GM12878 (cell line): ENCODE results near the gene PRR7. TPM values are rescaled to one million over a fixed set of nuclear protein-coding genes. Genes with fewer than 3 reads are reported as not detected.
A peak's percentile ranks its signal among the peaks of the same experiment; 100 is the strongest.

Experiments used
- BACH1 ChIP-seq: fragments of 450-650 bp; IDR thresholded peaks from 2 replicates; pipeline ENCODE4 v1.6.1; 2017; ENCODE audit warnings: mild to moderate bottlenecking, borderline replicate concordance
- BHLHE40 ChIP-seq, 2 experiments: fragments of 450-650 bp in 1 of 2; IDR thresholded peaks; 2 replicates each; pipeline ENCODE4 v1.6.1; 2011 to 2017; ENCODE audit warnings: low read depth in 2 of 2, borderline replicate concordance in 1 of 2, improper control_type of control experiment in 1 of 2, low read length in 1 of 2, mild to moderate bottlenecking in 1 of 2
- CTCF ChIP-seq, 3 experiments: IDR thresholded peaks in 2 of 3; conservative IDR thresholded peaks in 1 of 3; 2 replicates each; pipeline ENCODE4 v1.5.1; 2011; ENCODE audit warnings: low read depth in 3 of 3, low read length in 3 of 3, mild to moderate bottlenecking in 3 of 3, control low read depth in 2 of 3, moderate library complexity in 2 of 3, inconsistent platforms in 1 of 3, mixed read lengths in 1 of 3; ENCODE audit not compliant: control insufficient read depth in 2 of 3, insufficient read depth in 1 of 3; ENCODE audit errors: extremely low read depth in 1 of 3
- GATAD2B ChIP-seq: fragments of 450-650 bp; conservative IDR thresholded peaks from 2 replicates; pipeline ENCODE4 v1.6.1; 2017; ENCODE audit warnings: low read depth, mild to moderate bottlenecking, moderate library complexity
- KAT2A ChIP-seq: conservative IDR thresholded peaks from 2 replicates; pipeline ENCODE4 v1.6.1; 2011; ENCODE audit warnings: low read depth, low read length; ENCODE audit not compliant: control insufficient read depth
- LARP7 ChIP-seq: fragments of 450-650 bp; IDR thresholded peaks from 2 replicates; pipeline ENCODE4 v1.6.1; 2017; ENCODE audit warnings: mild to moderate bottlenecking
- NBN ChIP-seq: fragments of 450-650 bp; IDR thresholded peaks from 2 replicates; pipeline ENCODE4 v1.6.1; 2016
- POLR2AphosphoS2 ChIP-seq: IDR thresholded peaks from 2 replicates; pipeline ENCODE4 v1.6.1; 2011; ENCODE audit warnings: low read depth, mild to moderate bottlenecking, low read length, improper control_type of control experiment, moderate library complexity
- RBBP5 ChIP-seq: fragments of 200-600 bp; sonication (generic); conservative IDR thresholded peaks from 2 replicates; pipeline ENCODE4 v1.6.1; 2016
- RFX5 ChIP-seq: IDR thresholded peaks from 2 replicates; pipeline ENCODE4 v1.6.1; 2011; ENCODE audit warnings: low read depth, low read length, improper control_type of control experiment
- ZNF217 ChIP-seq: fragments of 450-650 bp; IDR thresholded peaks from 2 replicates; pipeline ENCODE4 v1.6.1; 2017; ENCODE audit warnings: antibody characterized with exemption, mild to moderate bottlenecking
- polyA plus RNA-seq, 11 experiments: library from polyadenylated mRNA; depleted of rRNA in 4 of 11; unstranded in 6 of 11; stranded (reverse) in 5 of 11; fragments of >200 nt; fragmentation: Nextera tagmentation in 4 of 11; fragmentation: Illumina TruSeq in 1 of 11; extraction: Ambion mirVana in 4 of 11; extraction: Trizol in 1 of 11; gene quantifications; 1 replicate in 1 of 11; 2 replicates in 10 of 11; pipeline versions ENCODE4 v1.2.1 to v1.2.3, GENCODE V29; 2011 to 2016; ENCODE audit warnings: inconsistent platforms in 2 of 11, missing spikeins in 2 of 11, low read depth in 1 of 11
- total RNA-seq, 4 experiments: library from RNA; depleted of rRNA in 3 of 4; stranded (reverse); fragments of >200 nt in 3 of 4; fragmentation: Illumina TruSeq in 1 of 4; extraction: Trizol in 1 of 4; gene quantifications; 2 replicates each; pipeline versions ENCODE4 v1.2.1 to v1.2.3, GENCODE V29; 2013 to 2021

Gene PRR7
- total and polyA plus RNA-seq, 10 of the 15 experiments (the other 5 are each of a cell fraction or from before 2014, with no cell fraction given): 0.09 to 18.8 (median 4.6) TPM; not detected in 2

- TF ChIP-seq KAT2A (no peak), RBBP5 (no peak), BHLHE40 (IDR thresholded peaks at IDR 0.05; ENCODE audit: borderline replicate concordance in 1 of 2, low read depth in 2 of 2, low read length in 1 of 2) (peak; percentile 9 to 59; a peak in 1 of 4 replicates), NBN (peak; percentile 77), GATAD2B (peak; percentile 56; the same call in 1 of the 2 replicates), POLR2AphosphoS2 (no peak), ZNF217 (no peak), CTCF (IDR thresholded peaks at IDR 0.05 in 2 of 3, conservative IDR thresholded peaks at IDR 0.05 in 1 of 3; ENCODE audit: control insufficient read depth in 2 of 3, extremely low read depth in 1 of 3, insufficient read depth in 1 of 3, low read depth in 3 of 3, low read length in 3 of 3) (peak; percentile 36 to 70 (median 53); a peak in 5 of 6 replicates), LARP7 (peak; percentile 64; the same call in 1 of the 2 replicates), BACH1 (0 out of 2 replicates have a peak, but pooled peaks have one; percentile 41), RFX5 (no peak)
Observed at GRCh38 chr5:177402271-177403043, 44.2 kb upstream of the PRR7 start (continued).
